CD4-positive, CD25-positive, alpha-beta regulatory T cell (primary cell): ENCODE data around the gene PARVG. TPM values are rescaled to one million over a fixed set of nuclear protein-coding genes. Genes with fewer than 3 reads are reported as not detected.

Source experiments
- ATAC-seq, 2 donors: fragments of 150-1000 bp; cut with Tn5 transposase; one replicate each; pipeline ENCODE4 v1.10.0; 2021; ENCODE audit warnings: low read depth in 2 of 2, moderate number of reproducible peaks in 2 of 2, moderate library complexity in 1 of 2
- DNase-seq, 3 donors: peaks; one replicate each; pipeline versions ENCODE4 v3.0.0 to v3.0.0-alpha.2; 2012 to 2022; ENCODE audit warnings: mixed read lengths in 1 of 3
- H3K27ac ChIP-seq: one replicate; pipeline ENCODE4 v1.7.0; 2013; ENCODE audit warnings: mild to moderate bottlenecking, low read length; ENCODE audit not compliant: insufficient read depth, poor library complexity, severe bottlenecking
- H3K27me3 ChIP-seq: one replicate; pipeline ENCODE4 v1.7.0; 2013; ENCODE audit warnings: low read length; ENCODE audit not compliant: control insufficient read depth, insufficient read depth
- H3K36me3 ChIP-seq: one replicate; pipeline ENCODE4 v1.7.0; 2013; ENCODE audit warnings: mild to moderate bottlenecking, low read length, moderate library complexity; ENCODE audit not compliant: control insufficient read depth, insufficient read depth
- H3K4me1 ChIP-seq: 2 replicates; pipeline ENCODE4 v1.7.0; 2013; ENCODE audit warnings: mild to moderate bottlenecking, low read length; ENCODE audit not compliant: insufficient read depth, control insufficient read depth, poor library complexity, severe bottlenecking
- H3K4me3 ChIP-seq: one replicate; pipeline ENCODE4 v1.7.0; 2013; ENCODE audit warnings: low read depth, mild to moderate bottlenecking, low read length, moderate library complexity
- H3K9me3 ChIP-seq, 2 experiments: 1 replicate in 1 of 2; 2 replicates in 1 of 2; pipeline ENCODE4 v1.7.0; 2013; ENCODE audit warnings: low read length in 2 of 2, mild to moderate bottlenecking in 1 of 2, moderate library complexity in 1 of 2; ENCODE audit not compliant: control insufficient read depth in 2 of 2
- H3K27ac Mint-ChIP-seq, 3 donors: one replicate each; pipeline ENCODE4 v1.8.0; 2020 to 2022; ENCODE audit warnings: mild to moderate bottlenecking in 3 of 3, mixed read lengths in 3 of 3, moderate library complexity in 2 of 3
- H3K27me3 Mint-ChIP-seq: one replicate; pipeline ENCODE4 v1.8.0; 2022; ENCODE audit warnings: mild to moderate bottlenecking, mixed read lengths
- H3K36me3 Mint-ChIP-seq: one replicate; pipeline ENCODE4 v1.8.0; 2020; ENCODE audit warnings: mixed read lengths
- H3K4me1 Mint-ChIP-seq, 4 donors: one replicate each; pipeline ENCODE4 v1.8.0; 2020 to 2022; ENCODE audit warnings: mixed read lengths in 4 of 4, mild to moderate bottlenecking in 1 of 4
- H3K4me3 Mint-ChIP-seq, 4 donors: one replicate each; pipeline ENCODE4 v1.8.0; 2020 to 2022; ENCODE audit warnings: mild to moderate bottlenecking in 4 of 4, mixed read lengths in 4 of 4, moderate library complexity in 3 of 4
- H3K9me3 Mint-ChIP-seq, 7 donors: one replicate each; pipeline ENCODE4 v1.8.0; 2020 to 2022; ENCODE audit warnings: mixed read lengths in 7 of 7, mild to moderate bottlenecking in 3 of 7, moderate library complexity in 2 of 7
- polyA plus RNA-seq, 4 donors: library from polyadenylated mRNA; unstranded; fragments of 300-500 nt; fragmentation: Illumina TruSeq; gene quantifications; one replicate each; pipeline ENCODE4 v1.2.3, GENCODE V29; 2021
- total RNA-seq: library from RNA; stranded (reverse); gene quantifications from one replicate; pipeline ENCODE4 v1.2.3, GENCODE V29; 2022

The PARVG gene
- total and polyA plus RNA-seq, 5 donors from 2014 or later: 40.3 to 132 (median 47.5) TPM

DNA sequence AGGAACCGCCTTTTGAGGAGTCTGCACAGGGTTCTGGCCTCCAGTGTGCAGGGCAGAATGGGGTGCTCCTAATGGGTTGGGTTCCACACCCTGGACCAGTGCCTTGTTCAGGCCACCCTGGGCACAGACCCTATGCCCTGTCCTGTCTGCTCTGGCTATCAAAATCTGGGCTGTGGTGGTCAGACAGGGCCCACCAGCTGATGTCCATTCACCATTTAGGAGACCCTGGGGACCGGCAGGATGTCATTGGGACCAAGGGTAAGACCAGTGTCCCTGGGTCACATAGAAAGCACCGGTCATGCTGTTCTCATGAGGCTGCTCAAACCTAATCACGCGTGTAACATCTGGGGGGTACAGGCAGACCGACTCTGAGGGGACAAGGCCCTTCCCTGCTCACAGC lies 37.3 kb downstream of the PARVG start:
- ATAC-seq: no peak
- Histone ChIP-seq H3K27ac (no peak overlapping the region), H3K27me3 (no peaks in the 10 kb centered on the region), H3K9me3 (peaks cover 0 to 7% of the 10 kb centered on the region in 2 experiments), H3K4me3 (no peak overlapping the region), H3K36me3 (peaks cover 2% of the 10 kb centered on the region), H3K4me1 (no peaks in the 10 kb centered on the region)
- DNase-seq: no peak
- Mint-ChIP-seq H3K36me3 (no peaks in the 10 kb centered on the region), H3K27ac (no peak overlapping the region), H3K27me3 (no peaks in the 10 kb centered on the region), H3K9me3 (peaks cover 0 to 5% (median 0%) of the 10 kb centered on the region in 7 donors), H3K4me1 (no peaks in the 10 kb centered on the region), H3K4me3 (no peak overlapping the region)

DNA sequence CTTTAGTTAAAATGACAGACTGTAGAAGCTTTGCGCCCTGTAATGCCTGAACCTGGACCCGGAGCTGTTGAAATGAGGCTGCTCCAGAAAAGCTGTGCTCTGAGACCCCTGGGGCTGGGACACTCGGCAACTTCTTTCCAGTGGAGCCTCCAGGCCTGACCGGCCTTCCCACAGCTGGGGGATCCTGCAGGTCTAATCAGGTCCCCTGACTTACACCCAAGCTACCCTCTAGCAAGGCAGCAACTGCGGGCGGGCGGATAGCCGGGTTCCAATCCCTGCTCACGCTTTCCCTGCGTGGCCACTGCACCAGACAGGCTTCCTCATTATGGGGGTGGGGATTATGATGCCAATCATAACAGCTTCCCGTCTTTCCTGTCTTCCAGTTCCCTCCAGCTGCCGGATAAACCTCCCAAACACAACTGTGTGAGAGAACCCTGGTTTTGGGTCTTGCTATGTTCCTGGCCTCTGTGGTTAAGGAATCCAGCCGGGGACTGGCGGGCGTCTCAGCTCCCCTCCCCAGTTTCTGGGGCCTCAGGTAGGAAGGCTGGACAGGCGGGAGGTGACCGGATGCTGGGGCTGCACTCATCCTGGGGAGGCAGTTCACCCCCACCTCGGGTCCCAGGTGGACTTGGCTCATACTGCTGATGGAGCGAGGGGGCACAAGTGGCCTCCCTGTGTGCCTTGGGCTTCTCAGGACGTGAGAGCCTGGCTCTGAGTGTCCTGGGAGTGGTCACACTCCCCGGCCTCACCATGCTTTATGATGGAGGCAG lies 38.6 kb downstream of the PARVG start:
- H3K4me3 ChIP-seq: no peak overlapping the region
- no peaks in the 10 kb centered on the region for H3K27me3 ChIP-seq
- H3K4me1 ChIP-seq: no peaks in the 10 kb centered on the region
- H3K36me3 ChIP-seq: no peaks in the 10 kb centered on the region
- H3K4me3 Mint-ChIP-seq: no peak overlapping the region
- no peak overlapping the region for H3K27ac ChIP-seq
- H3K27me3 Mint-ChIP-seq: peaks cover 4% of the 10 kb centered on the region
- no peaks in the 10 kb centered on the region for H3K4me1 Mint-ChIP-seq
- H3K9me3 ChIP-seq: peaks cover 0 to 7% of the 10 kb centered on the region in 2 experiments
- H3K27ac Mint-ChIP-seq: no peak overlapping the region
- peaks cover 0 to 5% (median 0%) of the 10 kb centered on the region in 7 donors for H3K9me3 Mint-ChIP-seq
- DNase-seq: no peak
- H3K36me3 Mint-ChIP-seq: no peaks in the 10 kb centered on the region
- no peak for ATAC-seq

DNA sequence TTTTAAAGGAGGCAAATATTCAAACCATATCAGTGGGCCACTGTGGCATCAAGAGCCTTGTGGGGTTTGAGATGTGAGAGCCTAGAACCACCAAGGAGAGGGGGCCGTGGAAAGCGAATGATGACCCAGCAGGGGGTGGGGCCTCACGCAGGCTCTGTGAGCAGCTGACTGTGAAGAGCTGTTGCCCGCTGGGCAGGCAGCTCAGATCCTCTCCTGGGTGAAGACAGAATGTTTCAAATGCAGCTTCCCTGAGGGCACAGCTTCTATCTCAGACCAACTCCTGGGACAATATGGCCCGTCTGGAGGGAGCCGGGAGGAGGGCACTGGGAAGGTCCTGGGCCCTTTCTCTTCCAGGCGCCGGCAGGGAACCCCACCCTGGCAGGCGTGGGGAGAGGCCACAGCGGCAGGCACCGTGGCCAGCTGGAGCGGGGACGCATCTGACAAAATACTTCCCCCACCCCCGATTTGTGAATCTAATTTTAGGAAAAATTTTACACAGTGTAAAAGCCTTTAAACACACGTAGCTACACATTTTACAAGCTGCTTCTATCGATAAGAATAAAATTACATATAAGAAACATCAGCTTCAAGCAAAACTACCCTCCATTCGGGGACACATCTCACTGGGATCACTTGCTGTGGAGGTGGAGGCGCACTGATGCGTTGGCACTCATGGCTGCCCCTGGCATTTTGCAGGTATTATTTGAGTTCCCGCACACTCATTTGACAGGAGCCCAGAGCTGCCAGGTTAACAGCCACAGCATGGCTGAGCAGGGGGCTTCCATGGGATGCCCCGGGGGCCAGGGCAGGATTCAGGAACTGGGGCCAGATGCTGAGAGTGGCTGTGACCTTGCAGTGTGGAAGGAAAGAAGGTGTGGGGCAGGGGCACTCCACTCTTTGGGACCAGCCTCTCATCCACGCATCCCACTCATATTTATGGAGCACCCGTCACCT lies 40.3 kb downstream of the PARVG start:
- H3K27ac ChIP-seq: no peak overlapping the region
- Mint-ChIP-seq H3K36me3 (no peaks in the 10 kb centered on the region), H3K27me3 (peaks cover 9% of the 10 kb centered on the region), H3K4me3 (no peak overlapping the region), H3K9me3 (peaks cover 0 to 5% (median 0%) of the 10 kb centered on the region in 7 donors), H3K4me1 (no peaks in the 10 kb centered on the region), H3K27ac (no peak overlapping the region)
- H3K27me3 ChIP-seq: no peaks in the 10 kb centered on the region
- no peak overlapping the region for H3K4me3 ChIP-seq
- no peaks in the 10 kb centered on the region for H3K4me1 ChIP-seq
- DNase-seq: no peak
- ATAC-seq: no peak
- no peaks in the 10 kb centered on the region for H3K9me3 ChIP-seq
- H3K36me3 ChIP-seq: no peaks in the 10 kb centered on the region

DNA sequence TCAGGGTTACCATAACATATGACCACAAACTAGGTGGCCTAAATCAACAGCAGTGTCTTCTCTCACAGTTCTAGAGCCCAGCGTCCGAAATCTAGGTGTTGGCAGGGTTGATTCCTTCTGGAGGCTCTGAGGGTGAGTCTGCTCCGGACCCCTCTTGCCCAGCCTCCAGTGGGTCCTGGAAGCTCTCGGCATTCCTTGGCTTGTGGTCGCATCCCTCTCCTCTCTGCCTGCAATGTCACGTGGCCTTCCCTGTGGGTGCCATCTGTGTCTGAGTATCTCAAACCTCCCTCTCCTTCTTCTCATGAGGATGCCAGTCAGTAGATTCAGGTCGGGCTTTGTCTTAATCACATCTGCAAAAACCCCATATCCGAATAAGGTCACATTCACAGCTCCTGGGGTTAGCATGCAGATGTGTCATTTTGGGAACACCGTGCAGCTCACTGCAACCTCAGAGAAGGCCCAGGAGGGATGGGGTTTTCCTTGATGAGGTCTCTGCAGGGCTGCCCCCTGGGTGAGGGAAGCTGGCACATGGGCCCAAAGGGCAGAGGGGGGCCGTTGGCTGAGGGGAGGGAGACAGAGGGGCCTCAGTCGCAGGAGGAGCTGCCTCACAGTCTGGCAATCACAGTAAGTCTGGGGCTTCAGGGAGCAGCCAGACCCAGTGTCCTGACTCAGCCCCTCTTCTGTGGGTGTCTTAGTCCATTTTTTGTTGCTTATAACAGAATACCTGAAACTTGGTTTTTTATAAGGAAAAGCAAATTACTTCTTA lies 41.2 kb downstream of the PARVG start:
- Mint-ChIP-seq H3K36me3 (no peaks in the 10 kb centered on the region), H3K4me1 (no peaks in the 10 kb centered on the region), H3K4me3 (no peak overlapping the region), H3K9me3 (peaks cover 0 to 4% (median 0%) of the 10 kb centered on the region in 7 donors), H3K27me3 (peaks cover 9% of the 10 kb centered on the region), H3K27ac (no peak overlapping the region)
- DNase-seq (no peak), ATAC-seq (no peak)
- H3K9me3 ChIP-seq: no peaks in the 10 kb centered on the region
- no peak overlapping the region for H3K4me3 ChIP-seq
- H3K27ac ChIP-seq: no peak overlapping the region
- no peaks in the 10 kb centered on the region for H3K27me3 ChIP-seq
- H3K4me1 ChIP-seq: no peaks in the 10 kb centered on the region
- H3K36me3 ChIP-seq: no peaks in the 10 kb centered on the region

DNA sequence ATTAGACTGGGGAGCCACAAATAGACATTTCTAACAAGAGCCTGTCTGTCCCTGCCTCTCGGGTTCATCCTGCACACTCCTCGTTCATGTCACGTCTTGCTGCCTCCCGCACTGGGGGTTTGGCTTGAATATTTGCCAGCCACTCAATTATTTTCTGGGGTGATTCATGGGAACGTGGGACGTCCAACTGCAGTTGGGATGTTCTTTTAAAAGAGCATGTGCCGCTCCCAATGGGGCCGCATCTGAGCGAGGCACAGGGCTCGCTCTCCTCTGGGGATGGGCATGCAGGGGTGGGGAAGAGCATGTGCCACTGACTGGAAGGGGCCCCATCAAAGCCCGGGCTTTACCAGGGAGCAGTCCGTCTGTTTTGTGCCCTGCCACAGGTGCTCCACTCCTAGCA lies 43.4 kb downstream of the PARVG start:
- Mint-ChIP-seq H3K9me3 (peaks cover 0 to 8% (median 5%) of the 10 kb centered on the region in 7 donors), H3K27ac (no peak overlapping the region), H3K4me1 (no peaks in the 10 kb centered on the region), H3K4me3 (no peak overlapping the region), H3K27me3 (peaks cover 9% of the 10 kb centered on the region), H3K36me3 (no peaks in the 10 kb centered on the region)
- Histone ChIP-seq H3K4me3 (no peak overlapping the region), H3K9me3 (peaks cover 0 to 8% of the 10 kb centered on the region in 2 experiments), H3K27me3 (no peaks in the 10 kb centered on the region), H3K36me3 (no peaks in the 10 kb centered on the region), H3K27ac (no peak overlapping the region), H3K4me1 (no peaks in the 10 kb centered on the region)
- DNase-seq (no peak), ATAC-seq (no peak)

DNA sequence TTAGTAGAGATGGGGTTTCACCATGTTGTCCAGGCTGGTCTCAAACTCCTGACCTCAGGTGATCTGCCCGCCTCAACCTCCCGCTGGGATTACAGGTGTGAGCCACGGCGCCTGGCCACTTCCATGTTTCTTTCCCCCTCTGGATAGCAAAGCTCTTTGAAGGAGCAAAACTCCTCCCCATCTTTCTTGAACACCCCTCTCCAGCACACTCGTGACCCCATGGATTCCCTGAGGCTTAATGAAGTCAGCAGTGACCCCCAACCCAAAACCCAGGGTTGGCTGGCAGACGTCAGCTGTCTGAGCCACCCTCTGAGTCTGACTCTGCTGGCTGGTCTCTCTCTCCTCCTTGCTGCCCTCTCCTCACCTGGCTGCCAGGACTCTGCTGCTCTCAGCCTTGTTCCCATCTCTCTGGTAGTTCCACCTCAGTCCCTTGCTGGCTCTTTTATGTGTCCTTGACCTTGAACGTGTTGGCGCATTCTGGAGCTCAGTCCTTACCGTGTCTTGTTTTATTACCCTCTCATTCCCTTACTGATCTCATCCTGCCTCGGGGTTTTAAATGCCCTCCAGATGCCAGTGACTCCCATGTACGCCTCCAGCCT lies 44.5 kb downstream of the PARVG start:
- DNase-seq: no peak
- H3K27ac Mint-ChIP-seq: no peak overlapping the region
- Histone ChIP-seq H3K36me3 (no peaks in the 10 kb centered on the region), H3K9me3 (peaks cover 0 to 12% of the 10 kb centered on the region in 2 experiments), H3K27me3 (peaks cover 3% of the 10 kb centered on the region), H3K4me1 (no peaks in the 10 kb centered on the region), H3K4me3 (no peak overlapping the region), H3K27ac (no peak overlapping the region)
- peaks cover 13% of the 10 kb centered on the region for H3K27me3 Mint-ChIP-seq
- no peak for ATAC-seq
- no peaks in the 10 kb centered on the region for H3K4me1 Mint-ChIP-seq
- no peak overlapping the region for H3K4me3 Mint-ChIP-seq
- no peaks in the 10 kb centered on the region for H3K36me3 Mint-ChIP-seq
- H3K9me3 Mint-ChIP-seq: peaks cover 0 to 12% (median 9%) of the 10 kb centered on the region in 7 donors

DNA sequence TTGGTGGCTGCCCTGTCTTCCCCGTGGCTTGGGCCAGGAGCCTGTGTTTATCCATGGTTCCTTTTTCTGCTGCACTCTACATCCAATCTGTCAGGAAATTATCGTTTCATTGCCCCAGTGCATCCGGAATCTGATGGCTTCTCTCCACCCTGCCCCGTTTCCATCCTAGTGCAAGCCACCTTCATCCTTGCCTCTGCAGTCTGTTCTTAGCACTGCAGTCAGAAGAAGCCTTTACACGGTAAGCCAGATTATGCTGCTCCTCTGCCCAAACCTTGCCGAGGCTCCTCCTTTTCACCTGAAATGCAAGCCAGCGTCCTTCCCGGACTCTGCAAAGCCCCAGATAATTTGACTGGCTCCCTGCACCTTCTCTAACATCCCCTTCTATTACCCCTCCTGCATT lies 45.1 kb downstream of the PARVG start:
- no peak overlapping the region for H3K4me3 ChIP-seq
- ATAC-seq (no peak), DNase-seq (no peak)
- peaks cover 3% of the 10 kb centered on the region for H3K27me3 ChIP-seq
- Mint-ChIP-seq H3K4me1 (no peaks in the 10 kb centered on the region), H3K4me3 (peak overlapping the region in 1 of 4 donors; percentile 48), H3K36me3 (no peaks in the 10 kb centered on the region), H3K27me3 (peaks cover 13% of the 10 kb centered on the region), H3K9me3 (peaks cover 0 to 12% (median 9%) of the 10 kb centered on the region in 7 donors), H3K27ac (no peak overlapping the region)
- no peak overlapping the region for H3K27ac ChIP-seq
- H3K4me1 ChIP-seq: no peaks in the 10 kb centered on the region
- H3K9me3 ChIP-seq: peaks cover 0 to 12% of the 10 kb centered on the region in 2 experiments
- no peaks in the 10 kb centered on the region for H3K36me3 ChIP-seq
